Body of pancreas (tissue), 4 donors: ENCODE results near the gene CAMTA1.

ENCODE experiments used
- POLR2A ChIP-seq, 3 donors: fragments of 450-650 bp; IDR thresholded peaks; one replicate each; pipeline ENCODE4 v1.6.1; 2016; ENCODE audit warnings: antibody characterized with exemption in 3 of 3, mild to moderate bottlenecking in 2 of 3
- TF ChIP-seq, protein P1 (sequence below), 7 experiments: fragments of 450-650 bp in 4 of 7; fragments of 200-600 bp in 3 of 7; sonication (generic) in 3 of 7; IDR thresholded peaks; one replicate each; pipeline ENCODE4 v1.5.1; 2016 to 2019; ENCODE audit warnings: antibody characterized with exemption in 7 of 7

DNA sequence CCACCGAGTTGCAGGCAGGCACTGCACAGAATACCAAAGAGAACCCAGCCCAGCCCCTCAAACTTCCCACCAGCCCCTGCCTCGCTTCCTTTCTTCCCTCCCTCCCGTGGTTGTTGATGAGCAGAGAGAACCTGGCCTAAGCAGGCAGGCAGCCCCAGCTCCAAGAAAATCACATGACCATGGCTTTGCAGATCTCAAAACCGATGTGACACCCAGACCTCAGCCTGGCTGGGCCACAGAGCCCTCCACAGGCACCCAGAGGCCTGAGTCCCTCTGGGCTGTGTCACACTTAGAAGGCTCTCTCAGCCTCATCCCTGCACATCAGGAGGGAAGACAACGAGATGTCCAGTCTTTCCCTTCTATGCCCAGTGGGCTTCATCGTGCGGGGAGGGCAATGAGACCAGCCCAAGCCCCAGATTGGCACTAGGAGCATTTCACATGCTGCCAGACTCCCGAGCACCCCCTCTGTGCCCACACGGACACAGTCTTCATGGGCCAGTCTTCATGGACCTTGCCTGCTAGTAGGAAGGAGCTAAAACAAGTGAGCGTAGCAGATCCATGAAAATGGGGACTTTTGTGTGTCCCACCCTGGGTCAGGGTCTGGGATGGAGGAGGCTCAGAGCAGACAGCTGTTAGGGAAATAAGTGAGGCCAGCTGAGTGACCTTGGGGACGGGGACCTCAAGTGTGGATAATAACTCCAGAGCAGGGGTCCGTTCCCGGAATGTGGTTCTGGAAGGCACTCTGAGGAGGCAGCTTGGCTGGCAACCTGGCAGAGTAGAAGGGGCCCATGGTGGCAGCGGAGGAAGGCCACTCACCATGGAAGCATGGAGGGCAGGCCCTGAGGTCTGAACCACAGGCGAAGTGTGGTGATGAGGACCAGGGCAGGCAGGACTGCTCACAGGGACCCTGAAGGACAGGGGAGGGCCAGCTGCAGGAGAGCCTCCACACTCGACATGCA, 781.4 kb downstream of the CAMTA1 start:
- TF ChIP-seq, protein P1, sequence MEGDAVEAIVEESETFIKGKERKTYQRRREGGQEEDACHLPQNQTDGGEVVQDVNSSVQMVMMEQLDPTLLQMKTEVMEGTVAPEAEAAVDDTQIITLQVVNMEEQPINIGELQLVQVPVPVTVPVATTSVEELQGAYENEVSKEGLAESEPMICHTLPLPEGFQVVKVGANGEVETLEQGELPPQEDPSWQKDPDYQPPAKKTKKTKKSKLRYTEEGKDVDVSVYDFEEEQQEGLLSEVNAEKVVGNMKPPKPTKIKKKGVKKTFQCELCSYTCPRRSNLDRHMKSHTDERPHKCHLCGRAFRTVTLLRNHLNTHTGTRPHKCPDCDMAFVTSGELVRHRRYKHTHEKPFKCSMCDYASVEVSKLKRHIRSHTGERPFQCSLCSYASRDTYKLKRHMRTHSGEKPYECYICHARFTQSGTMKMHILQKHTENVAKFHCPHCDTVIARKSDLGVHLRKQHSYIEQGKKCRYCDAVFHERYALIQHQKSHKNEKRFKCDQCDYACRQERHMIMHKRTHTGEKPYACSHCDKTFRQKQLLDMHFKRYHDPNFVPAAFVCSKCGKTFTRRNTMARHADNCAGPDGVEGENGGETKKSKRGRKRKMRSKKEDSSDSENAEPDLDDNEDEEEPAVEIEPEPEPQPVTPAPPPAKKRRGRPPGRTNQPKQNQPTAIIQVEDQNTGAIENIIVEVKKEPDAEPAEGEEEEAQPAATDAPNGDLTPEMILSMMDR (IDR thresholded peaks at IDR 0.05), result no peak
- TF ChIP-seq POLR2A (IDR thresholded peaks at IDR 0.05), result no peak
